Neural cell (in vitro differentiated cells): ENCODE results near the gene CD160. TPM values are rescaled to one million over a fixed set of nuclear protein-coding genes. Genes with fewer than 3 reads are reported as not detected.

Source experiments
- H2AFZ ChIP-seq: fragments of 200-600, 300-800 bp; sonication (generic), shearing (Covaris generic); 2 replicates; pipeline ENCODE4 v1.6.0; 2014; ENCODE audit warnings: low read depth, mild to moderate bottlenecking, antibody characterized with exemption, low read length, moderate library complexity
- H3F3A ChIP-seq: fragments of 200-600 bp; shearing (Covaris generic); 2 replicates; pipeline ENCODE4 v1.6.1; 2016; ENCODE audit warnings: mild to moderate bottlenecking, moderate library complexity, mixed read lengths, antibody characterized with exemption, low read length; ENCODE audit not compliant: insufficient read depth, poor library complexity, severe bottlenecking
- H3K27ac ChIP-seq: fragments of 200-600, 300-800 bp; sonication (generic), shearing (Covaris generic); 2 replicates; pipeline ENCODE4 v1.5.1; 2014; ENCODE audit warnings: mild to moderate bottlenecking, low read length, moderate library complexity
- H3K27me3 ChIP-seq: fragments of 300-800, 200-600 bp; sonication (generic), shearing (Covaris generic); 2 replicates; pipeline ENCODE4 v1.6.0; 2014; ENCODE audit warnings: mild to moderate bottlenecking, low read depth, low read length, moderate library complexity; ENCODE audit not compliant: insufficient read depth
- H3K36me3 ChIP-seq: fragments of 300-800, 200-600 bp; sonication (generic), shearing (Covaris generic); 2 replicates; pipeline ENCODE4 v1.5.1; 2014; ENCODE audit warnings: mild to moderate bottlenecking, antibody characterized with exemption, low read length, moderate library complexity; ENCODE audit not compliant: insufficient read depth
- H3K4me2 ChIP-seq: fragments of 300-800, 200-600 bp; sonication (generic), shearing (Covaris generic); 2 replicates; pipeline ENCODE4 v1.6.0; 2014; ENCODE audit warnings: mild to moderate bottlenecking, low read length
- H3K4me3 ChIP-seq: fragments of 300-800, 200-600 bp; sonication (generic), shearing (Covaris generic); 2 replicates; pipeline ENCODE4 v1.5.1; 2014; ENCODE audit warnings: mild to moderate bottlenecking, low read length, moderate library complexity
- H3K79me2 ChIP-seq: fragments of 200-600 bp; shearing (Covaris generic); replicated peaks from 2 replicates; pipeline ENCODE4 v1.6.0; 2014; ENCODE audit warnings: mild to moderate bottlenecking, low read length, moderate library complexity; ENCODE audit not compliant: insufficient read depth
- H3K9ac ChIP-seq: fragments of 300-800, 200-600 bp; sonication (generic), shearing (Covaris generic); 2 replicates; pipeline ENCODE4 v1.6.1; 2016; ENCODE audit warnings: mild to moderate bottlenecking, low read length, mixed read lengths
- H3K9me2 ChIP-seq: fragments of 200-600 bp; shearing (Covaris generic); 2 replicates; pipeline ENCODE4 v1.6.1; 2016; ENCODE audit warnings: mild to moderate bottlenecking, low read length, mixed read lengths; ENCODE audit not compliant: insufficient read depth
- H3K9me3 ChIP-seq: fragments of 200-600, 300-800 bp; sonication (generic), shearing (Covaris generic); 2 replicates; pipeline ENCODE4 v1.6.1; 2016; ENCODE audit warnings: mild to moderate bottlenecking, mixed run types, low read length, moderate library complexity, mixed read lengths
- H4K20me1 ChIP-seq: fragments of 200-600 bp; shearing (Covaris generic); 2 replicates; pipeline ENCODE4 v1.6.1; 2016; ENCODE audit warnings: mild to moderate bottlenecking, mixed run types; ENCODE audit not compliant: insufficient read depth
- EP300 ChIP-seq: fragments of 450-650 bp; conservative IDR thresholded peaks from 2 replicates; pipeline ENCODE4 v1.6.1; 2014; ENCODE audit warnings: antibody characterized with exemption, mild to moderate bottlenecking, moderate library complexity; ENCODE audit not compliant: poor library complexity, severe bottlenecking
- EZH2 ChIP-seq: fragments of 200-600, 300-800 bp; shearing (Covaris generic), sonication (generic); IDR thresholded peaks from 2 replicates; pipeline ENCODE4 v1.6.1; 2014; ENCODE audit warnings: antibody characterized with exemption, low read length, borderline replicate concordance, mild to moderate bottlenecking; ENCODE audit not compliant: insufficient read depth, poor library complexity, severe bottlenecking
- SMC3 ChIP-seq: fragments of 450-650 bp; conservative IDR thresholded peaks from 2 replicates; pipeline ENCODE4 v1.6.1; 2014; ENCODE audit warnings: antibody characterized with exemption, mild to moderate bottlenecking, moderate library complexity; ENCODE audit not compliant: poor library complexity
- TAF1 ChIP-seq: IDR thresholded peaks from 2 replicates; pipeline ENCODE4 v1.6.1; 2012; ENCODE audit warnings: low read depth
- polyA plus RNA-seq: library from polyadenylated mRNA; depleted of rRNA; stranded (reverse); fragments of >200 nt; gene quantifications from 2 replicates; pipeline ENCODE4 v1.2.3, GENCODE V29; 2014
- TF ChIP-seq, protein P1 (sequence below): IDR thresholded peaks from 2 replicates; pipeline ENCODE4 v1.6.1; 2012; ENCODE audit warnings: borderline replicate concordance
- TF ChIP-seq, protein P2 (sequence below): fragments of 450-650 bp; IDR thresholded peaks from 2 replicates; pipeline ENCODE4 v1.5.1; 2014; ENCODE audit warnings: antibody characterized with exemption, mild to moderate bottlenecking, moderate library complexity; ENCODE audit not compliant: poor library complexity, severe bottlenecking

The CD160 gene
- polyA plus RNA-seq, 1 donor from 2014 or later: not detected

DNA sequence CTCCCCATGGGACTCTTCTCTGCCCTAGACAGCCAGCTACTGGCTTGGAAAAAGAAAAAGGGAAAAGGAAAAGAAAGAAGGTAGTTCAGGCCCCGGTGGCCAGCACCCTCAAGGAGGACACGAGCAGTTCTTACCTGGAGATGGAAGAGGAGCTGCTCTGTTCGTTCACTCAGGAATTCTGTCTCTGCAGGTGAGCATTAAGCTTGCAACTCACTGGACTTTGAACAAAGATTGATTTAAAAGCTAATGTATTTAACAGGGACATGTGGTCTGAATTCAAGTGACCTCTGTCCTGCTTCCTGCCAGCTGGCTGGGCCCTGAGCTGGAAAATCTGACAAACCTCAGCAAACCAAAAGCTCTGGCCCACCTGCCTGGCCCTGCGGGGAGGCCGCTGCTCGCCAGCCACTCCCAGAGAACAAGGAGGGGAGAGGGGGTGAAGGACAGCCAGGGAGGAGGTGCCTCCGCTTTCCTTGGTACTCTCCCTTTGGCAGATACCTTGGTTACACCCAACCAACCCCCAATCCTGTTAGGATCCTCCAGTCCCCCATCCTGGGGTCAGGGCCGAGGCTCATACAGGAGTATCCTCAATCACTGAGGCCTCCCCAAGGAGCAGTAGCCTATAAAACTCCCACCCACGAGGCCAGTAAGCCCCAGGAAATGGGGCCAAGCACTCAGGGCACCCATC, 12.0 kb upstream of the CD160 start, which contains the start of gene PDZK1:
Gene PDZK1 (minus strand): TSS at position 186 of the 685 bp plus-strand sequence. CDS start 19,347 bp downstream, outside the sequence.
- no peak within 1 kb of the TSS for H3K27ac ChIP-seq
- no peaks in the 10 kb centered on the region for H3F3A ChIP-seq
- H2AFZ ChIP-seq: no peak within 1 kb of the TSS
- H3K79me2 ChIP-seq: no peaks in the 10 kb centered on the region
- H3K4me2 ChIP-seq: no peak within 1 kb of the TSS
- H3K4me3 ChIP-seq: no peak within 1 kb of the TSS
- no peaks in the 10 kb centered on the region for H3K9me3 ChIP-seq
- no peak within 1 kb of the TSS for H3K9ac ChIP-seq
- H3K9me2 ChIP-seq: no peaks in the 10 kb centered on the region
- no peaks in the 10 kb centered on the region for H4K20me1 ChIP-seq
- H3K27me3 ChIP-seq: no peaks in the 10 kb centered on the region
- TF ChIP-seq TAF1 (no peak), SMC3 (no peak)
- no peaks in the 10 kb centered on the region for H3K36me3 ChIP-seq

GRCh38 chr1:145708063-145708462, 11.2 kb upstream of the CD160 start:
- Histone ChIP-seq H3K4me3 (no peak overlapping the region), H3K27me3 (no peaks in the 10 kb centered on the region), H3K4me2 (no peak overlapping the region), H3F3A (no peaks in the 10 kb centered on the region), H3K36me3 (no peaks in the 10 kb centered on the region), H3K79me2 (no peaks in the 10 kb centered on the region), H3K9ac (no peak overlapping the region), H2AFZ (no peak overlapping the region), H3K9me2 (no peaks in the 10 kb centered on the region), H3K27ac (no peak overlapping the region), H3K9me3 (no peaks in the 10 kb centered on the region), H4K20me1 (no peaks in the 10 kb centered on the region)
- TF ChIP-seq, protein P1, sequence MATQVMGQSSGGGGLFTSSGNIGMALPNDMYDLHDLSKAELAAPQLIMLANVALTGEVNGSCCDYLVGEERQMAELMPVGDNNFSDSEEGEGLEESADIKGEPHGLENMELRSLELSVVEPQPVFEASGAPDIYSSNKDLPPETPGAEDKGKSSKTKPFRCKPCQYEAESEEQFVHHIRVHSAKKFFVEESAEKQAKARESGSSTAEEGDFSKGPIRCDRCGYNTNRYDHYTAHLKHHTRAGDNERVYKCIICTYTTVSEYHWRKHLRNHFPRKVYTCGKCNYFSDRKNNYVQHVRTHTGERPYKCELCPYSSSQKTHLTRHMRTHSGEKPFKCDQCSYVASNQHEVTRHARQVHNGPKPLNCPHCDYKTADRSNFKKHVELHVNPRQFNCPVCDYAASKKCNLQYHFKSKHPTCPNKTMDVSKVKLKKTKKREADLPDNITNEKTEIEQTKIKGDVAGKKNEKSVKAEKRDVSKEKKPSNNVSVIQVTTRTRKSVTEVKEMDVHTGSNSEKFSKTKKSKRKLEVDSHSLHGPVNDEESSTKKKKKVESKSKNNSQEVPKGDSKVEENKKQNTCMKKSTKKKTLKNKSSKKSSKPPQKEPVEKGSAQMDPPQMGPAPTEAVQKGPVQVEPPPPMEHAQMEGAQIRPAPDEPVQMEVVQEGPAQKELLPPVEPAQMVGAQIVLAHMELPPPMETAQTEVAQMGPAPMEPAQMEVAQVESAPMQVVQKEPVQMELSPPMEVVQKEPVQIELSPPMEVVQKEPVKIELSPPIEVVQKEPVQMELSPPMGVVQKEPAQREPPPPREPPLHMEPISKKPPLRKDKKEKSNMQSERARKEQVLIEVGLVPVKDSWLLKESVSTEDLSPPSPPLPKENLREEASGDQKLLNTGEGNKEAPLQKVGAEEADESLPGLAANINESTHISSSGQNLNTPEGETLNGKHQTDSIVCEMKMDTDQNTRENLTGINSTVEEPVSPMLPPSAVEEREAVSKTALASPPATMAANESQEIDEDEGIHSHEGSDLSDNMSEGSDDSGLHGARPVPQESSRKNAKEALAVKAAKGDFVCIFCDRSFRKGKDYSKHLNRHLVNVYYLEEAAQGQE: no peak
- TF ChIP-seq TAF1 (no peak), EP300 (no peak)

DNA sequence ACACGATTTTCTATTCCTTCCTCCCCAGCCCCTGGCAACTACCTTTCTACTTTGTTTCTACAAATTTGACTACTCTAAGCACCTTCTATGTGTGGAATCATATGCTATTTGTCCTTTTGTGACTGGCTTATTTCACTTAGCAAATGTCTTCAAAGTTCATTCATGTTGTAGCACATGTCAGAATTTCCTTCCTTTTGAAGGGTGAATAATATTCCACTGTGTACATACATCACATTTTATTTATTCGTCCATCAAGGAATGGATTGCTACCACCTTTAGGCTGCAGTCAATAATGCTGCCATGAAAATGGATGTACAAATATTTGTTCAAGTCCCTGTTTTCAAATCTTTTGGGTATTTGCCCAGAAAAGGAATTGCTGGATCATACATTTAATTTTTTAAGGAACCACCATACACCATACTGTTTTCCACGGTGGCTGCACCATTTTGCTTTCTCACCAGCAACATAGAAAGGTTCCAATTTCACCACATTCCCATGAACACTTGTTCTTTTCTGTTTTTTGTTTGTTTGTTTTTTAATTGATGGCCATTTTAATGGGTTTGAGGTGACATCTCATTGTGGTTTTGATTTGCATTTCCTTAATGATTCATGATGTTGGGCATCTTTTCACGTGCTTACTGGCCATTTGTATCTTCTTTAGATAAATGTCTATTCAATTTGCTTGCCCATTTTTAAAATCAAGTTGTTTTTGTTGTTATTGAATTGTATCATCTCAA, 8.8 kb upstream of the CD160 start:
- no peaks in the 10 kb centered on the region for H3K27me3 ChIP-seq
- H3F3A ChIP-seq: no peaks in the 10 kb centered on the region
- H3K79me2 ChIP-seq: no peaks in the 10 kb centered on the region
- no peaks in the 10 kb centered on the region for H3K36me3 ChIP-seq
- no peaks in the 10 kb centered on the region for H3K9me2 ChIP-seq
- H3K9ac ChIP-seq: no peak overlapping the region
- TF ChIP-seq, protein P2, sequence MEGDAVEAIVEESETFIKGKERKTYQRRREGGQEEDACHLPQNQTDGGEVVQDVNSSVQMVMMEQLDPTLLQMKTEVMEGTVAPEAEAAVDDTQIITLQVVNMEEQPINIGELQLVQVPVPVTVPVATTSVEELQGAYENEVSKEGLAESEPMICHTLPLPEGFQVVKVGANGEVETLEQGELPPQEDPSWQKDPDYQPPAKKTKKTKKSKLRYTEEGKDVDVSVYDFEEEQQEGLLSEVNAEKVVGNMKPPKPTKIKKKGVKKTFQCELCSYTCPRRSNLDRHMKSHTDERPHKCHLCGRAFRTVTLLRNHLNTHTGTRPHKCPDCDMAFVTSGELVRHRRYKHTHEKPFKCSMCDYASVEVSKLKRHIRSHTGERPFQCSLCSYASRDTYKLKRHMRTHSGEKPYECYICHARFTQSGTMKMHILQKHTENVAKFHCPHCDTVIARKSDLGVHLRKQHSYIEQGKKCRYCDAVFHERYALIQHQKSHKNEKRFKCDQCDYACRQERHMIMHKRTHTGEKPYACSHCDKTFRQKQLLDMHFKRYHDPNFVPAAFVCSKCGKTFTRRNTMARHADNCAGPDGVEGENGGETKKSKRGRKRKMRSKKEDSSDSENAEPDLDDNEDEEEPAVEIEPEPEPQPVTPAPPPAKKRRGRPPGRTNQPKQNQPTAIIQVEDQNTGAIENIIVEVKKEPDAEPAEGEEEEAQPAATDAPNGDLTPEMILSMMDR: no peak
- TF ChIP-seq EZH2: no peak
- TF ChIP-seq EP300: no peak
- H3K4me3 ChIP-seq: no peak overlapping the region
- H3K9me3 ChIP-seq: no peaks in the 10 kb centered on the region
- no peak overlapping the region for H3K4me2 ChIP-seq
- no peak overlapping the region for H3K27ac ChIP-seq
- no peaks in the 10 kb centered on the region for H4K20me1 ChIP-seq
- H2AFZ ChIP-seq: no peak overlapping the region
